ENCODE measurements around the gene CNIH3. TPM values are rescaled to one million over a fixed set of nuclear protein-coding genes. Genes with fewer than 3 reads are reported as not detected.

Gene CNIH3
- total and polyA plus RNA-seq, 2 of the 4 experiments (the other 2 are of a cell fraction): 2.0 to 2.9 TPM

- WGBS, 2 experiments (ENCODE audit: extremely low coverage in 2 of 2, insufficient read length in 1 of 2): 80% methylated on average over 1 of the region's 8 CpGs; no CpG with 5 or more reads in 1 of the 2 experiments
- POLR2A ChIA-PET (ENCODE audit: unreplicated experiment): no interaction called here
- Histone ChIP-seq H2BK120ac (ENCODE audit: low read depth, low read length) (no peak overlapping the region), H4K91ac (ENCODE audit: insufficient read depth, low read depth, low read length) (no peak overlapping the region), H3K4me2 (ENCODE audit: low read depth, low read length) (no peak overlapping the region), H2BK15ac (ENCODE audit: low read depth, low read length) (no peak overlapping the region), H2BK5ac (ENCODE audit: low read depth, low read length, poor library complexity, severe bottlenecking) (no peak overlapping the region), H3K4me1 (ENCODE audit: control insufficient read depth, insufficient read depth, low read length) (peaks cover 7% of the 10 kb centered on the region), H3K18ac (ENCODE audit: low read depth, low read length) (no peak overlapping the region), H3K23ac (ENCODE audit: low read depth, low read length) (no peak overlapping the region), H3K4me3 (ENCODE audit: insufficient read depth, low read depth, low read length) (no peak overlapping the region), H3K56ac (ENCODE audit: extremely low read depth, insufficient read depth, low read length) (no peak overlapping the region), H2AK5ac (ENCODE audit: low read depth, low read length) (no peak overlapping the region), H4K5ac (ENCODE audit: low read depth, low read length) (no peak overlapping the region), H2AK9ac (replicated peaks; ENCODE audit: low read depth, low read length, poor library complexity) (no peak overlapping the region), H3K9me1 (ENCODE audit: insufficient read depth, low read length) (peaks cover 10% of the 10 kb centered on the region), H3K14ac (replicated peaks; ENCODE audit: low read depth, low read length) (no peak overlapping the region), H2BK20ac (ENCODE audit: low read depth, low read length) (no peak overlapping the region), H4K8ac (ENCODE audit: low read depth in 2 of 2, low read length in 2 of 2) (no peak overlapping the region), H3K79me1 (ENCODE audit: low read depth in 1 of 2, low read length in 2 of 2) (peaks cover 0 to 6% of the 10 kb centered on the region in 2 experiments; a peak in 1 of 4 replicates), H3K4ac (ENCODE audit: low read depth, low read length) (no peak overlapping the region), H3K27ac (ENCODE audit: insufficient read depth, low read length) (no peak overlapping the region), H3K9me3 (ENCODE audit: control insufficient read depth, insufficient read depth, low read length) (no peaks in the 10 kb centered on the region), H4K20me1 (ENCODE audit: insufficient read depth, low read length) (no peaks in the 10 kb centered on the region), H2AFZ (replicated peaks; ENCODE audit: low read length, poor library complexity) (no peak overlapping the region), H3K27me3 (ENCODE audit: control insufficient read depth, insufficient read depth, low read length) (no peaks in the 10 kb centered on the region), H3K9ac (ENCODE audit: low read depth, low read length) (no peak overlapping the region), H3K36me3 (ENCODE audit: control insufficient read depth, insufficient read depth, low read length) (no peaks in the 10 kb centered on the region)
- TF ChIP-seq BHLHE40 (IDR thresholded peaks at IDR 0.05; ENCODE audit: low read depth, low read length) (no peak), RCOR1 (IDR thresholded peaks at IDR 0.05; ENCODE audit: insufficient replicate concordance, low read length) (no peak), USF2 (IDR thresholded peaks at IDR 0.05; ENCODE audit: low read depth, low read length) (no peak), RAD21 (IDR thresholded peaks at IDR 0.05; ENCODE audit: low read length) (no peak), POLR2A (IDR thresholded peaks at IDR 0.05; ENCODE audit: low read depth, low read length) (no peak), CTCF (conservative IDR thresholded peaks at IDR 0.05; ENCODE audit: low read depth, low read length) (no peak), MXI1 (IDR thresholded peaks at IDR 0.05; ENCODE audit: borderline replicate concordance, low read depth, low read length) (no peak), SMC3 (IDR thresholded peaks at IDR 0.05; ENCODE audit: low read depth, low read length) (no peak), RFX5 (IDR thresholded peaks at IDR 0.05; ENCODE audit: low read depth, low read length) (no peak), CHD1 (IDR thresholded peaks at IDR 0.05; ENCODE audit: low read depth, low read length) (no peak), MAFK (IDR thresholded peaks at IDR 0.05; ENCODE audit: low read depth, low read length) (no peak), MAZ (IDR thresholded peaks at IDR 0.05; ENCODE audit: borderline replicate concordance, low read depth, low read length) (no peak), ELK1 (IDR thresholded peaks at IDR 0.05; ENCODE audit: borderline replicate concordance, low read depth, low read length) (no peak), NFE2L2 (IDR thresholded peaks at IDR 0.05; ENCODE audit: low read depth, low read length) (no peak), FOS (IDR thresholded peaks at IDR 0.05; ENCODE audit: low read depth, low read length) (no peak), CEBPB (IDR thresholded peaks at IDR 0.05; ENCODE audit: low read depth, low read length) (no peak)
- in situ Hi-C loops (cut with MboI; ENCODE audit: low sequenced_read_pairs) (no loop called here), intact Hi-C loops (cut with micrococcal nuclease) (no loop called here), dilution Hi-C loops (cut with HindIII; ENCODE audit: low sequenced_read_pairs, unreplicated experiment) (no loop called here)
- no peak for ATAC-seq (ENCODE audit: low read depth)
- CTCF ChIA-PET: no interaction called here
- no TSS peak for BruUV-seq (replicated peaks)
- DNase-seq: no peak
These were observed 88.1 kb downstream of the CNIH3 start for GRCh38 chr1:224704107-224704735.

Data from IMR-90 (cell line).